ENCODE results near the gene CDH12.

GRCh38 chr5:22663134-22663533 is 190.0 kb downstream of the CDH12 start:
- TF ChIP-seq RAD21 (IDR thresholded peaks at IDR 0.05; ENCODE audit: low read depth) (no peak), CEBPB (IDR thresholded peaks at IDR 0.05) (no peak), EP300 (IDR thresholded peaks at IDR 0.05; ENCODE audit: borderline replicate concordance) (no peak), FOXM1 (IDR thresholded peaks at IDR 0.05; ENCODE audit: borderline replicate concordance, low read depth) (no peak)
- TF ChIP-seq, protein P1, sequence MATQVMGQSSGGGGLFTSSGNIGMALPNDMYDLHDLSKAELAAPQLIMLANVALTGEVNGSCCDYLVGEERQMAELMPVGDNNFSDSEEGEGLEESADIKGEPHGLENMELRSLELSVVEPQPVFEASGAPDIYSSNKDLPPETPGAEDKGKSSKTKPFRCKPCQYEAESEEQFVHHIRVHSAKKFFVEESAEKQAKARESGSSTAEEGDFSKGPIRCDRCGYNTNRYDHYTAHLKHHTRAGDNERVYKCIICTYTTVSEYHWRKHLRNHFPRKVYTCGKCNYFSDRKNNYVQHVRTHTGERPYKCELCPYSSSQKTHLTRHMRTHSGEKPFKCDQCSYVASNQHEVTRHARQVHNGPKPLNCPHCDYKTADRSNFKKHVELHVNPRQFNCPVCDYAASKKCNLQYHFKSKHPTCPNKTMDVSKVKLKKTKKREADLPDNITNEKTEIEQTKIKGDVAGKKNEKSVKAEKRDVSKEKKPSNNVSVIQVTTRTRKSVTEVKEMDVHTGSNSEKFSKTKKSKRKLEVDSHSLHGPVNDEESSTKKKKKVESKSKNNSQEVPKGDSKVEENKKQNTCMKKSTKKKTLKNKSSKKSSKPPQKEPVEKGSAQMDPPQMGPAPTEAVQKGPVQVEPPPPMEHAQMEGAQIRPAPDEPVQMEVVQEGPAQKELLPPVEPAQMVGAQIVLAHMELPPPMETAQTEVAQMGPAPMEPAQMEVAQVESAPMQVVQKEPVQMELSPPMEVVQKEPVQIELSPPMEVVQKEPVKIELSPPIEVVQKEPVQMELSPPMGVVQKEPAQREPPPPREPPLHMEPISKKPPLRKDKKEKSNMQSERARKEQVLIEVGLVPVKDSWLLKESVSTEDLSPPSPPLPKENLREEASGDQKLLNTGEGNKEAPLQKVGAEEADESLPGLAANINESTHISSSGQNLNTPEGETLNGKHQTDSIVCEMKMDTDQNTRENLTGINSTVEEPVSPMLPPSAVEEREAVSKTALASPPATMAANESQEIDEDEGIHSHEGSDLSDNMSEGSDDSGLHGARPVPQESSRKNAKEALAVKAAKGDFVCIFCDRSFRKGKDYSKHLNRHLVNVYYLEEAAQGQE (IDR thresholded peaks at IDR 0.05; ENCODE audit: low read depth) = no peak
